GM21515 (cell line): ENCODE measurements around the gene NET1.
"Not testable (repeated sequence)": the region's sequence is repeated elsewhere in the genome, so short reads cannot be mapped to it uniquely, and the experiment has no call there.

Experiments
- ATAC-seq: cut with Tn5 transposase; IDR thresholded peaks from one replicate; pipeline ENCODE4 v1.9.1; 2021; ENCODE audit not compliant: unreplicated experiment

NET1 gene

DNA sequence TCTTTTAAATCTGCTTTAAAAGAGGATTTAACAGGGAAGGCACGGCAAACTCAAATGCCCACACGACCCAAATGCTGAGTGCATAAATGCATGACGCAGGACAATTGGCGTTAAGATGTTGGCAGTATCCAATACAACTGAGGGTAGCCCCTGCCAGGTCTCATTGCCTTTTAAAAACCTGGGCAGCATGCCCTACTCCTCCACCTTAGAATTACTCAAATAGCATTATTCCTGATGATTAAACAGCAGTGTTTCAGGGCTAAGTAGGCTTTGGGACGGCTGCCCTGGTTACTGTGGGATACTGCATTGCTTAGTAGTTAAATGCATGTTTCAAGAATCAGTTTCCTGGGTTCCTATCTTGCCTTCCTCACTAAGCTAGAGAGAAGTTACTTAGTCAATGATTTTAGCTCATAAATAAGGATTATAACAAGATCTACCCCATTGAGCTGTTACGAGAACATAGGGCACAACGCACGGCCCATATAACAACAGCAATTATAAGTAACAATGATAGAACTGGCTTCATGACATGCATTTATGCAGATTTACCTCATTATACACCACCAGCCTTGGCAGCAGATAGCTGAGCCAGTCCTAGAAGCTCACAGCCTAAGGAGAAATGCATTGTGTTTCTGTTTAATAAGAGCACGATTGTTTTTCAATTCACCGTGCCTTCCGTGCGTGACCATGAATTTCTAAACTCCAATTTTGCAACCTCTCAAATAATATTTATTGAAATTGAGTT is 15.6 kb upstream of the NET1 start:
- ATAC-seq = no peak

GRCh38 chr10:5399332-5399731 is 13.0 kb upstream of the NET1 start:
- no peak for ATAC-seq

- no peak for ATAC-seq
Observed at GRCh38 chr10:5400468-5401240, 11.7 kb upstream of the NET1 start.

DNA sequence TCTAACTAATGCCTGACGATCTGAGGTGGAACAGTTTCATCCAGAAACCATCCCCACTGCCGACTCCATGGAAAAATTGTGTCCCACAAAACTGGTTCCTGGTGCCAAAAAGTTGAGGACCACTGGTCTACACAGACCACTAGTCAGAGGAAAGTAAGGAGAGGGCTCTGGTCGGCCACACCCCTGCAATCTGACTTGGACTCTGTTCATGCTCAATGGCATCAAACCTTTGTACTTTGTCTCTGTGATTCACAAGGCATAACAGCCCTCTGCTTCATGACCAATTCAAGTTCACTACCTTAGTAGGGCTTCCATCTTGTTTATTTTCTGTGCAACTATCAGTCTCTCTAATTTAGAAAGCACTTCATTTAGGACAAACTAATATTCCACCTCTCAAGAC is 9.6 kb upstream of the NET1 start:
- no peak for ATAC-seq

DNA sequence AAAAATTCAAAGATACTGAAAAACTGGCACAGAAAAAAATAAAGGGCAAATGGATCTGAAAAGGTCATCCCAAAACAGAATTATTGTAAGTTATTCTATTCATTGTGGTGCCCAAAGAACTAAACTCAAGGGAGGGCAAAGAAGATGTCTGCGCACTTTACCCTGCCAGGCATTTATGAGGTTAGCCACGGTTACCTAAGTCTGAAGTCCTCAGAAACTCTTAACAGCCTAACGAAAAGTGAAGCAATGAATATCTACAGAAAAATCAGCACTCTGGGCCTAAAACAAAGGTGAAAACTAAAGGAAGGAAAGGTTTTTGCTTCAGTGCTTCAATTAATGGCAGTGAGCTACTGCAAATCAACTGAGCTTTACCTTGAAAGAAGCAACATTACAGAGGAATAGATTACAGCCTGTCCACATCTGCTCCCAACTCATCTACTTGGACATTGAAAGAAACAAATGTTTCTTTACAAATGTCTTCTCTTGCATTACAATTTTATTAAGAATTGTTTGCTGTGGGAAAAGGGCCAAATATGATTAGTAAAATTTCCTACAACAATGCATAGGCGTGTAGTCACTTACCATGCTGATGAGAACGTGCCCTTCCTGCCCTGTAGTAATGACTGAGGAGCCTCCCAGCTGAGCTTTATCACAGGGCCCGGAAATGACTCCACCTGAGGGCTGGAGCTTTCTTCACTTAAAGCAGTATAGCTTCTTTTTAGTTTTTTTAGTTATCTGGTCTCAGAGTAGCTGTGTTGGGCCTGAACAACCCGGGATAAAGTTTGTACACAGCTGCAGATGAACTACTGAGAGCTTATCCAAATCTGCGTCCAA is 7.9 kb upstream of the NET1 start, which contains the start of gene TUBAL3:
Gene TUBAL3 (minus strand): TSS at position 621 of the 834 bp plus-strand sequence. CDS start 36 bp downstream, at position 585.
- no peak for ATAC-seq

DNA sequence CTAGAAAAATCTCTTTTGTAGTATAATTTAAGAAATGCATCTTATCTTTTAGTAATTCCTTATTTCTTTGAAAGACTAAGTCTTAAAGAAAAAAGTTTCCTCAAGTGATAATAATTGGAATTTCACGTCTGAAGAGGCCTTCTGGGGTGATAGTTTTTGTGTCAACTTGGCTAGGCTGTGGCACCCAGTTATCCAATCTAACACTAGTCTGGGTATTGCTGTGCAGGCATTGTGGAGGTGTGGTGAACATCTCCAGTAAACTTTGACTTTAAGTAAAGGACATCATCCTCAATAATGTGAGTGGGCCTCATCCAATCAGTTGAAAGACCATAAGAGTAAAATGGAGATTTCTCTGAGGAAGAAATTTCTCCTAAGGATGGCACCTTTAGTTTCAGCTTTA is 5.4 kb upstream of the NET1 start:
- ATAC-seq = no peak

GRCh38 chr10:5410787-5411186 is 1.6 kb upstream of the NET1 start:
- ATAC-seq = not testable (repeated sequence)

DNA sequence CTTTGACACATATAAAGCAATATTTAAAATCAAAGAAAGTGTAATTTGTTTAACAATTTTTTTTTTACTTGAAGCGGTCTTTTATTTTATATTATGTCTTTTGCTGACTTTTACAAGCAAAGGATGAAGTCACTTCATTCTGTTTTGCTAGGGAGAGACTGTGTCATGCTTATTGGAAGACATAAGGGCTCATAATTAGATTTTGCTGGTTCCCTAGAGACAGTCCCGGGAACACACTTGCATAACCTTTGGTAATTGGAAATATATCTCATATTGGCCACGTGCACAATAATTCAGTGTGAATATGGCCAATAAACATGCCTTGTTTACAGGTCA is 448 bp upstream of the NET1 start:
- ATAC-seq = no peak

GRCh38 chr10:5413012-5413938 is 918 bp downstream of the NET1 start:
- no peak for ATAC-seq

GRCh38 chr10:5416981-5417380 is 4.6 kb downstream of the NET1 start:
- no peak for ATAC-seq

DNA sequence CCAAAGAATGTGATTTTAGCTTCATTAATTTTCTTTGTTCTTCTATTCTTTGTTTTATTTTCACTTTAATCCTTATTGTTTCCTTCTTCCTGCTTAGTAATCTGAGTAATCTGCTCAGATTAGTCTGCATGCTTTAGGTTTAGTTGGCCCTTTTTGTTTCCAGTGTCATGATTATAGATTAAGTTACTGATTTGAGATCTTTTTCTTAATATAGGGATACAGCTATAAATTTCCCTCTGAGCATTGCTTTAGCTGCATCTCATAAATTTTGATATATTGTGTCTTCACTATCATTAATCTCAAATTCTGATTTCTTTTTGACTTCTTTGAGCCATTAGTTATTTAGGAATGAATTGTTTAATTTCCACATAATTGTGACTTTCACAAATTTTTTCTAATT is 6.2 kb downstream of the NET1 start:
- no peak for ATAC-seq

DNA sequence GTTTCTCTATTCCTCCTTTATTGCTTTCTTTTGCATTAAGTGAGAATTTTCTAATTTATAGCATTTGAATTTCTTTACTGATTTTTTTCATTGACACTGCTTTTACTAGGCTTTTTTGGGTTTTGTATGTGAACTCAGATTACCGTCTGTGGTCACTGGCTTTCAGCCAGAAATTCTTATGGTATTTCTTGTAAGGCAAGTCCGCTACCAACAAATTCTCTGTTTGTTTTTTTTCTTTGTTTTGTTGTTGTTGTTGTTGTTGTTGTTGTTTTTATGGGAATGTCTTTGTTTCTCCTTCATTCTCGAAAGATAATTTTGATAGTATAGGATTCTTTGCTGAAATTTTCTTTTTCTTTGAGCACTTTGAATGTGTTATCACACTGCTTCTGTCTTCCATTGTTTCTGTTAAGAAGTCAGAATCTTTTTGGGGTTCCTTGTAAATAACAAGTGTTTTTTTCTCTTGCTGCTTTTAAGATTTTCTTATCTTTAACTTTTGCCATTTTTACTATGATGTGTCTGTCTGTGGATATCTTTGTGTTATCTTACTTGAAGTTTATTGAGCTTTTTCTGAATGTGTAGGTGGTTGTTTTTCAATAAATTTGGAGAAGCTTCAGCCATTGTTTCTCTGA is 7.2 kb downstream of the NET1 start:
- no peak for ATAC-seq

DNA sequence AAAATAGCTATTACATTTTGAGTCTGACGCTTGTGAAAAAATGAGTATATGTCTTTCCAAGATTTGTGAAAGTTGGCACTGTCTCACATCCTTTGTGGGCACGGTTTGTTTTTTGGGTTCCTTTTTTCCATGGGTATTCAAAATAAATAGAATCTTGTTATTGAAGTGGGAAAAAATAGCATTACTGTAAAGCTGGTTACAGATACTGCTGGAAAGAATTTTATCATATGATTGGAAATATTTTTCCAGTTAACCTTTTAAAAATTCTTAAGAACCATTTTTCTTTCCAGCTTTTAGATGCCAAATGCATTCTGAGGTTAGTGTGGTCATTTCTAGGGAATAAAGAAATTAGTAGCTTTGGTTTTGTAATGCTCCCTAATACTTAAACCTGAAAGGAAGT is 11.4 kb downstream of the NET1 start:
- no peak for ATAC-seq

GRCh38 chr10:5424751-5425150 is 12.4 kb downstream of the NET1 start:
- ATAC-seq = no peak

DNA sequence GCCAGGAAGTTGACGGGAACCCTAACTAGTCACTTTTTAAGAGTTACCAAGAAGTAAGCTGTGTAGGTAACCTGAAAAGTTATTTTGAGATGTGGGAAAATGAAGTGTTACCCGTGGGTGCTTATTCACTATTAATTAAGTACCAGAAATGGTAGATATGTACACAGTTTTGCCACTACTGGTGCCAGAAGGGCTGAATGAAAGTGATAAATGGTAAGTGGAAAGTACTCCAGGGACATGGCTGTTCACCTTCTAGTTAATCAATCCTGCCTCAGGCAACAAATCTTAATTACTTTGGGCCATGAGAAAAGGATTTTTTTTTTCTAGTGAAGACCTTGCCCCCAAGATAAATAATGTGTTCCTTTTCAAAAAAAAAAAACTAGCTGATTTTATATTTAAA is 15.8 kb downstream of the NET1 start:
- no peak for ATAC-seq

DNA sequence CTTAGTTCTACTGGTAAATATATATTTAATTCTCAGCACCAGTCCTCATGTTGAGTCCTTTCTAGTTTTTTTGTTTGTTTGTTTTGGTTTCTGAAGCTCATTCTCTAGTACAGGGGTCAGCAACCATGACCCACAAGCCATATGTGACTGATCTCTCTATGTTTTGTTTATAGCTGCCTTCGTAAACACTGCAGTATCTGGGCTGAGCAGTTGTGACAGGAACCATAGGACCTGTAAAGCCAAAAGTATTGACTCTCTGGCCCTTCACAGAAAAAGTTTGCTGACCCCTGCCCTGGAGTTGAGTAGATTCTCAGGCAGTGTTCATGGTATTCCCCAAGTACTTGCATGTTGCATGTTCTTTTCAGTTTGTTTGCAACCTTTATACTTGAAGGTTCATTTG is 20.8 kb downstream of the NET1 start:
- ATAC-seq = no peak

- no peak for ATAC-seq
Observed at GRCh38 chr10:5434017-5434753, 21.8 kb downstream of the NET1 start.

DNA sequence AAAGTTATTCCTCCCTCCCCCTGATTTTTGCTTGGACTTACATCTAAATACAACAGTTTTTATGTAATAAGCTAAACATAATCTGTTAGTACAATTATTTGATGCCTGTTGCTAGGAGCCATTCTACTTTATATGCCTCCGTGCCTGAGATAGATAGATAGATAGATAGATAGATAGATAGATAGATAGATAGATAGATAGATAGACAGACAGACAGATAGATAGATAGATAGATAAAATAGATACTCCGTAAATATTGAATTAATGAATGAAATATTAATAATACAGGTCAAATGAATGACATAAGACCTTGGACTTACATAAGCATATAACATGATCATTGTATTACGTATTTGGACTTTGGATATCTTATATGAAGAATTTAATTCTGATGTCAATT is 23.0 kb downstream of the NET1 start:
- ATAC-seq = no peak

GRCh38 chr10:5440206-5440605 is 27.8 kb downstream of the NET1 start:
- ATAC-seq = no peak
